ENCODE results near the gene TOMM20. TPM values are rescaled to one million over a fixed set of nuclear protein-coding genes. Genes with fewer than 3 reads are reported as not detected.

The TOMM20 gene
- total RNA-seq, 1 experiment from 2014 or later = 184 TPM

DNA sequence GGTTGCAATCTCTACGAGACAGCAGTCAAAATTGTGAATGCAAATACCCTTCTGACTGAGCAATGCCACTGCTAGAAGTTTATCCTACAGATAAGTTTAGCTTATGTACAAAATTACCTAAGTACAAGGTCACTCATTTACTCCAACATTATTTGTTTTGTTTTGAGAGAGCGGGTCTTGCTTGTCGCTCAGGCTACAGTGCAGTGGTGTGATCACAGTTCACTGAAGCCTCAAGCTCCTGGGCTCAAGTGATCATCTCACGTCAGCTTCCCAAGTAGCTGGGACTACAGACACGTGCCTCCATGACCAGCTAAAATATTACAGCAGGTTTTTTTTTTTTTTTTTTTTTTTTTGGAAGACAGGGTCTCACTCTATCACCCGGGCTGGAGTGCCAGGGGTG is 17.0 kb upstream of the TOMM20 start:
- Histone ChIP-seq H4K20me1 (ENCODE audit: insufficient read depth) (0 out of 2 replicates have a peak, but pooled peaks cover 6% of the 10 kb centered on the region), H3K4me2 (ENCODE audit: low read length) (no peak overlapping the region), H3K79me2 (ENCODE audit: insufficient read depth, low read length) (peaks cover 45% of the 10 kb centered on the region), H3K9ac (ENCODE audit: low read length) (no peak overlapping the region), H3K27me3 (ENCODE audit: insufficient read depth, low read length) (no peaks in the 10 kb centered on the region), H3K36me3 (ENCODE audit: control insufficient read depth in 1 of 2, insufficient read depth in 2 of 2, low read length in 2 of 2) (peaks cover 25 to 35% of the 10 kb centered on the region in 2 experiments), H3K9me3 (ENCODE audit: control insufficient read depth in 1 of 2, insufficient read depth in 1 of 2, low read depth in 1 of 2, low read length in 2 of 2) (no peaks in the 10 kb centered on the region), H2AFZ (ENCODE audit: low read depth, low read length, poor library complexity, severe bottlenecking) (no peak overlapping the region), H3K9me2 (ENCODE audit: insufficient read depth) (no peaks in the 10 kb centered on the region), H3K4me3 (replicated peaks in 1 of 2; ENCODE audit: low read depth in 1 of 2, low read length in 2 of 2) (no peak overlapping the region), H3K27ac (ENCODE audit: low read depth, low read length) (no peak overlapping the region), H3K4me1 (ENCODE audit: control insufficient read depth in 1 of 2, insufficient read depth in 2 of 2, low read length in 2 of 2) (no peaks in the 10 kb centered on the region)
- no TSS peak for BruUV-seq (replicated peaks)
- ChIA-PET CTCF (no interaction called here), RAD21 (ENCODE audit: low non-redundant PET in 1 of 2, low total read pairs in 2 of 2, uncharacterized antibody in 2 of 2, unreplicated experiment in 2 of 2) (no interaction called here), POLR2A (no interaction called here)
- DNase-seq (ENCODE audit: low read depth, low spot score) (no peak), ATAC-seq (no peak)
- intact Hi-C loops (cut with micrococcal nuclease) = no loop called here
- TF ChIP-seq ATF3 (IDR thresholded peaks at IDR 0.05) (no peak), CBX3 (IDR thresholded peaks at IDR 0.05; ENCODE audit: low read depth) (no peak), CEBPB (IDR thresholded peaks at IDR 0.05; ENCODE audit: low read depth) (no peak), POLR2A (IDR thresholded peaks at IDR 0.05; ENCODE audit: borderline replicate concordance, extremely low read depth, insufficient read depth, insufficient read length) (no peak)

DNA sequence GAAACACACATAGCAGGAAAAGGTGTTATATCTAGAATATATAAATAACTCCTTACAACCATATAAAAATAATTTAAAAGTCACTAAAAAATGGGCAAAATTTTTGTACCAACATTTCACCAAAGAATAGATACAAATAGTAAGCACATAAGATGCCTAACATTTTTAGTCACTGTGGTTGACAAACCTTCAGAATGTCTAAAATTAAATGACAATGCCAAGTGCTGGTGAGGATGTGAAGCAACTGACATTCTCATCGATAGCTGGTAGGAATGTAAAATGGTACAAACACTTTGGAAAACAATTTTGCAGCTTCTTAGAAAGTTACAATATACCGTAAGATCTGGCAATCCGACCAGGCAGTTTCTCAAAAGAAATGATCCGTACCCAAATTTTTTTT is 14.4 kb upstream of the TOMM20 start:
- H3K4me3 ChIP-seq (replicated peaks in 1 of 2; ENCODE audit: low read depth in 1 of 2, low read length in 2 of 2) = no peak overlapping the region
- RAD21 ChIA-PET (ENCODE audit: low non-redundant PET in 1 of 2, low total read pairs in 2 of 2, uncharacterized antibody in 2 of 2, unreplicated experiment in 2 of 2) = no interaction called here
- no peaks in the 10 kb centered on the region for H3K9me3 ChIP-seq (ENCODE audit: control insufficient read depth in 1 of 2, insufficient read depth in 1 of 2, low read depth in 1 of 2, low read length in 2 of 2)
- DNase-seq (ENCODE audit: low read depth, low spot score) = no peak
- TF ChIP-seq, protein P1, sequence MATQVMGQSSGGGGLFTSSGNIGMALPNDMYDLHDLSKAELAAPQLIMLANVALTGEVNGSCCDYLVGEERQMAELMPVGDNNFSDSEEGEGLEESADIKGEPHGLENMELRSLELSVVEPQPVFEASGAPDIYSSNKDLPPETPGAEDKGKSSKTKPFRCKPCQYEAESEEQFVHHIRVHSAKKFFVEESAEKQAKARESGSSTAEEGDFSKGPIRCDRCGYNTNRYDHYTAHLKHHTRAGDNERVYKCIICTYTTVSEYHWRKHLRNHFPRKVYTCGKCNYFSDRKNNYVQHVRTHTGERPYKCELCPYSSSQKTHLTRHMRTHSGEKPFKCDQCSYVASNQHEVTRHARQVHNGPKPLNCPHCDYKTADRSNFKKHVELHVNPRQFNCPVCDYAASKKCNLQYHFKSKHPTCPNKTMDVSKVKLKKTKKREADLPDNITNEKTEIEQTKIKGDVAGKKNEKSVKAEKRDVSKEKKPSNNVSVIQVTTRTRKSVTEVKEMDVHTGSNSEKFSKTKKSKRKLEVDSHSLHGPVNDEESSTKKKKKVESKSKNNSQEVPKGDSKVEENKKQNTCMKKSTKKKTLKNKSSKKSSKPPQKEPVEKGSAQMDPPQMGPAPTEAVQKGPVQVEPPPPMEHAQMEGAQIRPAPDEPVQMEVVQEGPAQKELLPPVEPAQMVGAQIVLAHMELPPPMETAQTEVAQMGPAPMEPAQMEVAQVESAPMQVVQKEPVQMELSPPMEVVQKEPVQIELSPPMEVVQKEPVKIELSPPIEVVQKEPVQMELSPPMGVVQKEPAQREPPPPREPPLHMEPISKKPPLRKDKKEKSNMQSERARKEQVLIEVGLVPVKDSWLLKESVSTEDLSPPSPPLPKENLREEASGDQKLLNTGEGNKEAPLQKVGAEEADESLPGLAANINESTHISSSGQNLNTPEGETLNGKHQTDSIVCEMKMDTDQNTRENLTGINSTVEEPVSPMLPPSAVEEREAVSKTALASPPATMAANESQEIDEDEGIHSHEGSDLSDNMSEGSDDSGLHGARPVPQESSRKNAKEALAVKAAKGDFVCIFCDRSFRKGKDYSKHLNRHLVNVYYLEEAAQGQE (IDR thresholded peaks at IDR 0.05; ENCODE audit: low read depth) = no peak
- TF ChIP-seq, protein P2, sequence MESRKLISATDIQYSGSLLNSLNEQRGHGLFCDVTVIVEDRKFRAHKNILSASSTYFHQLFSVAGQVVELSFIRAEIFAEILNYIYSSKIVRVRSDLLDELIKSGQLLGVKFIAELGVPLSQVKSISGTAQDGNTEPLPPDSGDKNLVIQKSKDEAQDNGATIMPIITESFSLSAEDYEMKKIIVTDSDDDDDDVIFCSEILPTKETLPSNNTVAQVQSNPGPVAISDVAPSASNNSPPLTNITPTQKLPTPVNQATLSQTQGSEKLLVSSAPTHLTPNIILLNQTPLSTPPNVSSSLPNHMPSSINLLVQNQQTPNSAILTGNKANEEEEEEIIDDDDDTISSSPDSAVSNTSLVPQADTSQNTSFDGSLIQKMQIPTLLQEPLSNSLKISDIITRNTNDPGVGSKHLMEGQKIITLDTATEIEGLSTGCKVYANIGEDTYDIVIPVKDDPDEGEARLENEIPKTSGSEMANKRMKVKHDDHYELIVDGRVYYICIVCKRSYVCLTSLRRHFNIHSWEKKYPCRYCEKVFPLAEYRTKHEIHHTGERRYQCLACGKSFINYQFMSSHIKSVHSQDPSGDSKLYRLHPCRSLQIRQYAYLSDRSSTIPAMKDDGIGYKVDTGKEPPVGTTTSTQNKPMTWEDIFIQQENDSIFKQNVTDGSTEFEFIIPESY (IDR thresholded peaks at IDR 0.05; ENCODE audit: extremely low read depth, insufficient replicate concordance, low read length) = no peak
- no peak for TF ChIP-seq ELF1 (IDR thresholded peaks at IDR 0.05; ENCODE audit: borderline replicate concordance, low read depth)
- no peak for TF ChIP-seq SP1 (IDR thresholded peaks at IDR 0.05; ENCODE audit: low read depth)
- no peak for TF ChIP-seq EZH2 (IDR thresholded peaks at IDR 0.05)
- TF ChIP-seq CEBPB (IDR thresholded peaks at IDR 0.05; ENCODE audit: low read depth) = no peak
- TF ChIP-seq FOSL1 (IDR thresholded peaks at IDR 0.05; ENCODE audit: low read depth) = no peak
- TF ChIP-seq TCF7L2 (IDR thresholded peaks at IDR 0.05; ENCODE audit: borderline replicate concordance, extremely low read depth, insufficient read depth, insufficient read length) = no peak
- TF ChIP-seq, protein P3, sequence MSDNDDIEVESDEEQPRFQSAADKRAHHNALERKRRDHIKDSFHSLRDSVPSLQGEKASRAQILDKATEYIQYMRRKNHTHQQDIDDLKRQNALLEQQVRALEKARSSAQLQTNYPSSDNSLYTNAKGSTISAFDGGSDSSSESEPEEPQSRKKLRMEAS (IDR thresholded peaks at IDR 0.05) = no peak
- TF ChIP-seq SIN3A (IDR thresholded peaks at IDR 0.05; ENCODE audit: low read depth) = no peak
- no peak for TF ChIP-seq JUND (IDR thresholded peaks at IDR 0.05)
- TF ChIP-seq POLR2AphosphoS5 (IDR thresholded peaks at IDR 0.05; ENCODE audit: low read depth, low read length) = no peak
- no peak for TF ChIP-seq POLR2A (IDR thresholded peaks at IDR 0.05; ENCODE audit: borderline replicate concordance, extremely low read depth, insufficient read depth, insufficient read length)
- no peak for TF ChIP-seq CBX3 (IDR thresholded peaks at IDR 0.05; ENCODE audit: low read depth)
- no peak for TF ChIP-seq SRF (IDR thresholded peaks at IDR 0.05; ENCODE audit: low read depth)
- peaks cover 25 to 28% of the 10 kb centered on the region in 2 experiments for H3K36me3 ChIP-seq (ENCODE audit: control insufficient read depth in 1 of 2, insufficient read depth in 2 of 2, low read length in 2 of 2)
- H3K27ac ChIP-seq (ENCODE audit: low read depth, low read length) = no peak overlapping the region
- no peaks in the 10 kb centered on the region for H3K4me1 ChIP-seq (ENCODE audit: control insufficient read depth in 1 of 2, insufficient read depth in 2 of 2, low read length in 2 of 2)
- no peak overlapping the region for H3K9ac ChIP-seq (ENCODE audit: low read length)
- POLR2A ChIA-PET = no interaction called here
- CTCF ChIA-PET = no interaction called here
- H3K4me2 ChIP-seq (ENCODE audit: low read length) = no peak overlapping the region
- H2AFZ ChIP-seq (ENCODE audit: low read depth, low read length, poor library complexity, severe bottlenecking) = no peak overlapping the region
- intact Hi-C loops (cut with micrococcal nuclease) = no loop called here
- peaks cover 40% of the 10 kb centered on the region for H3K79me2 ChIP-seq (ENCODE audit: insufficient read depth, low read length)
- 0 out of 2 replicates have a peak, but pooled peaks cover 6% of the 10 kb centered on the region for H4K20me1 ChIP-seq (ENCODE audit: insufficient read depth)
- H3K27me3 ChIP-seq (ENCODE audit: insufficient read depth, low read length) = no peaks in the 10 kb centered on the region
- BruUV-seq (replicated peaks) = no TSS peak
- no peaks in the 10 kb centered on the region for H3K9me2 ChIP-seq (ENCODE audit: insufficient read depth)
- no peak for ATAC-seq
